ENCODE measurements around the gene PLLP. TPM values are rescaled to one million over a fixed set of nuclear protein-coding genes. Genes with fewer than 3 reads are reported as not detected.

PLLP gene
- total RNA-seq, 1 donor from 2014 or later: not detected

- CTCF ChIA-PET: no interaction called here
- Mint-ChIP-seq H3K27ac (peak overlapping the region; percentile 38), H3K9me3 (no peaks in the 10 kb centered on the region), H3K27me3 (no peaks in the 10 kb centered on the region), H3K4me1 (peaks cover 12% of the 10 kb centered on the region), H3K4me3 (no peak overlapping the region), H3K36me3 (ENCODE audit: low read depth) (no peaks in the 10 kb centered on the region)
- ATAC-seq (ENCODE audit: low read depth) (no peak), DNase-seq (no peak)
- TF ChIP-seq CTCF (IDR thresholded peaks at IDR 0.05): no peak
- POLR2A ChIA-PET: no interaction called here
- intact Hi-C loops (cut with micrococcal nuclease): loop anchor here (1.0 kb wide), 1 partner anchor 15 kb away; no protein-coding TSS in a partner anchor
These were observed 40.3 kb upstream of the PLLP start for GRCh38 chr16:57324749-57325148.

GRCh38 chr16:57319646-57320045 is 35.2 kb upstream of the PLLP start:
- Mint-ChIP-seq H3K27ac (no peak overlapping the region), H3K9me3 (no peaks in the 10 kb centered on the region), H3K36me3 (ENCODE audit: low read depth) (no peaks in the 10 kb centered on the region), H3K4me1 (peaks cover 6% of the 10 kb centered on the region), H3K27me3 (no peaks in the 10 kb centered on the region), H3K4me3 (no peak overlapping the region)
- ChIA-PET CTCF (no interaction called here), POLR2A (no interaction called here)
- no peak for ATAC-seq (ENCODE audit: low read depth)
- intact Hi-C loops (cut with micrococcal nuclease): no loop called here
- DNase-seq: no peak
- TF ChIP-seq CTCF (IDR thresholded peaks at IDR 0.05): no peak

GRCh38 chr16:57318240-57318970 is 33.9 kb upstream of the PLLP start:
- H3K9me3 Mint-ChIP-seq: no peaks in the 10 kb centered on the region
- H3K4me3 Mint-ChIP-seq: no peak overlapping the region
- ChIA-PET CTCF (no interaction called here), POLR2A (no interaction called here)
- intact Hi-C loops (cut with micrococcal nuclease): no loop called here
- no peaks in the 10 kb centered on the region for H3K27me3 Mint-ChIP-seq
- TF ChIP-seq CTCF (IDR thresholded peaks at IDR 0.05): no peak
- DNase-seq (no peak), ATAC-seq (ENCODE audit: low read depth) (no peak)
- peaks cover 9% of the 10 kb centered on the region for H3K4me1 Mint-ChIP-seq
- no peak overlapping the region for H3K27ac Mint-ChIP-seq
- no peaks in the 10 kb centered on the region for H3K36me3 Mint-ChIP-seq (ENCODE audit: low read depth)

- no peaks in the 10 kb centered on the region for H3K36me3 Mint-ChIP-seq (ENCODE audit: low read depth)
- intact Hi-C loops (cut with micrococcal nuclease): no loop called here
- ATAC-seq (ENCODE audit: low read depth) (no peak), DNase-seq (no peak)
- POLR2A ChIA-PET: no interaction called here
- no peaks in the 10 kb centered on the region for H3K9me3 Mint-ChIP-seq
- H3K27ac Mint-ChIP-seq: no peak overlapping the region
- CTCF ChIA-PET: no interaction called here
- peaks cover 9% of the 10 kb centered on the region for H3K4me1 Mint-ChIP-seq
- peaks cover 5% of the 10 kb centered on the region for H3K27me3 Mint-ChIP-seq
- H3K4me3 Mint-ChIP-seq: no peak overlapping the region
- no peak for TF ChIP-seq CTCF (IDR thresholded peaks at IDR 0.05)
These were observed 32.0 kb upstream of the PLLP start for GRCh38 chr16:57316390-57317017.

- no peaks in the 10 kb centered on the region for H3K36me3 Mint-ChIP-seq (ENCODE audit: low read depth)
- TF ChIP-seq CTCF (IDR thresholded peaks at IDR 0.05): no peak
- intact Hi-C loops (cut with micrococcal nuclease): no loop called here
- H3K27me3 Mint-ChIP-seq: peaks cover 5% of the 10 kb centered on the region
- no peak for ATAC-seq (ENCODE audit: low read depth)
- H3K27ac Mint-ChIP-seq: no peak overlapping the region
- H3K9me3 Mint-ChIP-seq: no peaks in the 10 kb centered on the region
- no peak for DNase-seq
- POLR2A ChIA-PET: no interaction called here
- H3K4me3 Mint-ChIP-seq: no peak overlapping the region
- CTCF ChIA-PET: no interaction called here
- H3K4me1 Mint-ChIP-seq: peaks cover 9% of the 10 kb centered on the region
These were observed 30.9 kb upstream of the PLLP start for GRCh38 chr16:57315416-57315815.

Measured in activated B cell treated with CpG ODN at 0.5 μM for 24 hours (primary cell).